Measurements from ENCODE around the gene RPL41. TPM values are rescaled to one million over a fixed set of nuclear protein-coding genes. Genes with fewer than 3 reads are reported as not detected.

RPL41 gene
- total and polyA plus RNA-seq, 10 of the 15 experiments (the other 5 are each of a cell fraction or from before 2014, with no cell fraction given), result 4,144 to 19,112 (median 8,004) TPM

- no peak overlapping the region for H3K27ac ChIP-seq (ENCODE audit: control insufficient read depth, insufficient read depth)
- no peaks in the 10 kb centered on the region for H3K27me3 ChIP-seq (replicated peaks in 1 of 2; ENCODE audit: control insufficient read depth in 2 of 2, insufficient read depth in 2 of 2, low read length in 1 of 2)
- H3K9me3 ChIP-seq (replicated peaks; ENCODE audit: control insufficient read depth, insufficient read depth, low read length), result no peaks in the 10 kb centered on the region
- no peak overlapping the region for H3K9ac ChIP-seq (ENCODE audit: control insufficient read depth, insufficient read depth, low read length)
- ChIA-PET SMC1A (ENCODE audit: uncharacterized antibody, unreplicated experiment) (interaction anchor here (0.7 kb wide), 1 partner anchor 375 kb away, joined by 3 read pairs; no protein-coding TSS in a partner anchor), POLR2A (interaction anchor here (0.6 kb wide), 1 partner anchor 556 kb away, joined by 3 read pairs; no protein-coding TSS in a partner anchor), CTCF (no interaction called here), RAD21 (ENCODE audit: unreplicated experiment) (no interaction called here)
- in situ Hi-C loops (cut with MboI) (no loop called here), intact Hi-C loops (cut with micrococcal nuclease; ENCODE audit: unreplicated experiment) (no loop called here)
- no TSS peak for BruUV-seq (replicated peaks)
- no peak for TF ChIP-seq SP1 (IDR thresholded peaks at IDR 0.05; ENCODE audit: low read depth, low read length)
- TF ChIP-seq NRF1 (conservative IDR thresholded peaks at IDR 0.05; ENCODE audit: low read depth, low read length), result no peak
- TF ChIP-seq CBFB (IDR thresholded peaks at IDR 0.05; ENCODE audit: low read depth), result no peak
- 0 out of 2 replicates have a peak, but pooled peaks have one; percentile 14 for TF ChIP-seq POLR2AphosphoS5 (IDR thresholded peaks at IDR 0.05; ENCODE audit: low read length)
- TF ChIP-seq TAF1 (IDR thresholded peaks at IDR 0.05; ENCODE audit: borderline replicate concordance, low read depth, low read length), result no peak
- TF ChIP-seq RB1 (IDR thresholded peaks at IDR 0.05; ENCODE audit: borderline replicate concordance), result no peak
- TF ChIP-seq MTA3 (IDR thresholded peaks at IDR 0.05; ENCODE audit: borderline replicate concordance, low read length), result no peak
- no peak overlapping the region for H2AFZ ChIP-seq (ENCODE audit: control insufficient read depth, low read depth, low read length)
- H3K4me2 ChIP-seq (ENCODE audit: control insufficient read depth, insufficient read depth), result no peak overlapping the region
- 100% methylated on average over 1 of the region's 1 CpG for WGBS (ENCODE audit: insufficient coverage, insufficient replicate concordance, low lambda C conversion rate, missing lambda C conversion rate)
- peaks cover 22% of the 10 kb centered on the region for H3K79me2 ChIP-seq (ENCODE audit: control insufficient read depth, insufficient read depth, low read length)
- no peak overlapping the region for H3K4me3 ChIP-seq
- no peaks in the 10 kb centered on the region for H4K20me1 ChIP-seq (ENCODE audit: control insufficient read depth, insufficient read depth)
- H3K4me1 ChIP-seq (ENCODE audit: control insufficient read depth, insufficient read depth, low read length), result peaks cover 6% of the 10 kb centered on the region
- no peak for FAIRE-seq
- peaks cover 14 to 21% of the 10 kb centered on the region in 2 experiments for H3K36me3 ChIP-seq (ENCODE audit: control insufficient read depth in 2 of 2, insufficient read depth in 2 of 2, low read length in 1 of 2)
- DNase-seq (ENCODE audit: low read depth, low spot score), result no peak
- no peak for ATAC-seq
Observed at GRCh38 chr12:56114084-56114483, 2.3 kb upstream of the RPL41 start.

GRCh38 chr12:56115329-56115728 lies 1.1 kb upstream of the RPL41 start:
- DNase-seq (ENCODE audit: low read depth, low spot score) (no peak), FAIRE-seq (no peak), ATAC-seq (no peak)
- Histone ChIP-seq H4K20me1 (ENCODE audit: control insufficient read depth, insufficient read depth) (no peaks in the 10 kb centered on the region), H3K27me3 (replicated peaks in 1 of 2; ENCODE audit: control insufficient read depth in 2 of 2, insufficient read depth in 2 of 2, low read length in 1 of 2) (no peaks in the 10 kb centered on the region), H3K4me1 (ENCODE audit: control insufficient read depth, insufficient read depth, low read length) (peaks cover 15% of the 10 kb centered on the region), H3K4me2 (ENCODE audit: control insufficient read depth, insufficient read depth) (peak overlapping the region; percentile 36), H3K79me2 (ENCODE audit: control insufficient read depth, insufficient read depth, low read length) (peaks cover 28% of the 10 kb centered on the region), H3K9ac (ENCODE audit: control insufficient read depth, insufficient read depth, low read length) (peak overlapping the region; percentile 75), H3K27ac (ENCODE audit: control insufficient read depth, insufficient read depth) (peak overlapping the region; percentile 79), H3K9me3 (replicated peaks; ENCODE audit: control insufficient read depth, insufficient read depth, low read length) (no peaks in the 10 kb centered on the region), H2AFZ (ENCODE audit: control insufficient read depth, low read depth, low read length) (peak overlapping the region; percentile 99), H3K4me3 (peak overlapping the region; percentile 90; the same call in 1 of the 2 replicates), H3K36me3 (ENCODE audit: control insufficient read depth in 2 of 2, insufficient read depth in 2 of 2, low read length in 1 of 2) (peaks cover 10 to 12% of the 10 kb centered on the region in 2 experiments)
- ChIA-PET CTCF (interaction anchor here (0.7 to 2.9 kb wide), 2 partner anchors 11 to 338 kb away, joined by 3 to 25 read pairs; partner anchors contain the start of gene PA2G4), SMC1A (ENCODE audit: uncharacterized antibody, unreplicated experiment) (interaction anchor here (0.7 to 1.2 kb wide), 5 partner anchors 8 to 233 kb away, joined by 3 to 7 read pairs (median 3); partner anchors contain the start of gene PA2G4), POLR2A (interaction anchor here (0.5 to 5.5 kb wide), 5 partner anchors 9 to 323 kb away, joined by 3 to 95 read pairs (median 4); partner anchors contain the start of genes PA2G4, RAB5B and RNF41), RAD21 (ENCODE audit: unreplicated experiment) (interaction anchor here (1.0 to 1.5 kb wide), 3 partner anchors 10 to 118 kb away, joined by 3 to 4 read pairs (median 4); partner anchors contain the start of genes SMARCC2 and SUOX)
- WGBS (ENCODE audit: insufficient coverage, insufficient replicate concordance, low lambda C conversion rate, missing lambda C conversion rate), result 38% methylated on average over 10 of the region's 10 CpGs
- in situ Hi-C loops (cut with MboI) (no loop called here), intact Hi-C loops (cut with micrococcal nuclease; ENCODE audit: unreplicated experiment) (loop anchor here (5.0 kb wide), 7 partner anchors 37 to 572 kb away; partner anchors contain the start of genes CNPY2, DNAJC14, MYL6B and PTGES3)
- no TSS peak for BruUV-seq (replicated peaks)
- TF ChIP-seq ATF3 (IDR thresholded peaks at IDR 0.05; ENCODE audit: borderline replicate concordance, extremely low read depth, low read depth, low read length) (no peak), BACH1 (IDR thresholded peaks at IDR 0.05; ENCODE audit: borderline replicate concordance) (no peak), MEF2A (IDR thresholded peaks at IDR 0.05; ENCODE audit: insufficient read depth, low read depth, low read length) (no peak), CHD2 (IDR thresholded peaks at IDR 0.05; ENCODE audit: borderline replicate concordance, low read depth, low read length) (no peak), POLR2A (IDR thresholded peaks at IDR 0.05; ENCODE audit: low read depth, low read length) (no peak), JUND (IDR thresholded peaks at IDR 0.05; ENCODE audit: low read depth, low read length) (no peak), ZBTB4 (CRISPR knock-in tag; IDR thresholded peaks at IDR 0.05) (no peak)
